Thoracic aorta (tissue), 2 donors: ENCODE results near the gene KARS1. TPM values are rescaled to one million over a fixed set of nuclear protein-coding genes. Genes with fewer than 3 reads are reported as not detected.

Experiments used
- ATAC-seq: fragments of 150-250 bp; one replicate; pipeline ENCODE4 v1.8.0; 2017; ENCODE audit warnings: low read depth; ENCODE audit not compliant: insufficient number of reproducible peaks, low FRiP score
- DNase-seq: peaks from one replicate; pipeline ENCODE4 v3.0.0-alpha.2; 2020; ENCODE audit warnings: low spot score
- H3K27ac ChIP-seq, 2 donors: fragments of 200-600 bp; sonication (generic); 1 replicate in 1 of 2; 2 replicates in 1 of 2; pipeline ENCODE4 v1.5.1; 2016; ENCODE audit warnings: mild to moderate bottlenecking in 2 of 2, moderate library complexity in 2 of 2
- H3K27me3 ChIP-seq: fragments of 200-600 bp; sonication (generic); replicated peaks from 2 replicates; pipeline ENCODE4 v1.6.0; 2016; ENCODE audit warnings: mild to moderate bottlenecking; ENCODE audit not compliant: insufficient read depth
- H3K36me3 ChIP-seq: fragments of 200-600 bp; sonication (generic); one replicate; pipeline ENCODE4 v1.5.1; 2016
- H3K4me1 ChIP-seq, 2 donors: fragments of 200-600 bp; sonication (generic); 1 replicate in 1 of 2; 2 replicates in 1 of 2; pipeline versions ENCODE4 v1.5.1 to v1.6.0; 2016; ENCODE audit warnings: low read depth in 2 of 2, mild to moderate bottlenecking in 1 of 2; ENCODE audit not compliant: control insufficient read depth in 1 of 2
- H3K4me3 ChIP-seq: fragments of 200-600 bp; sonication (generic); 2 replicates; pipeline ENCODE4 v1.5.1; 2016; ENCODE audit warnings: mild to moderate bottlenecking
- H3K9me3 ChIP-seq: fragments of 200-600 bp; sonication (generic); 2 replicates; pipeline ENCODE4 v1.5.1; 2016
- CTCF ChIP-seq: fragments of 200-600 bp; sonication (generic); IDR thresholded peaks from one replicate; pipeline ENCODE4 v1.5.1; 2019; ENCODE audit warnings: antibody characterized with exemption
- total RNA-seq, 2 donors: library from RNA; depleted of rRNA; stranded (reverse); fragments of >200 nt; gene quantifications; one replicate each; pipeline versions ENCODE4 v1.1.0 to v1.2.3, GENCODE V29; 2016

KARS1 gene
- total RNA-seq, 2 donors from 2014 or later: 71.5 to 76.1 TPM

GRCh38 chr16:75635036-75635435, 12.4 kb downstream of the KARS1 start:
- Histone ChIP-seq H3K36me3 (peaks cover 86% of the 10 kb centered on the region), H3K9me3 (no peaks in the 10 kb centered on the region), H3K27me3 (no peaks in the 10 kb centered on the region), H3K4me3 (no peak overlapping the region), H3K27ac (no peak overlapping the region), H3K4me1 (no peaks in the 10 kb centered on the region)
- DNase-seq (no peak), ATAC-seq (no peak)
- no peak for TF ChIP-seq CTCF

GRCh38 chr16:75632857-75633256, 14.6 kb downstream of the KARS1 start:
- H3K36me3 ChIP-seq: peaks cover 93% of the 10 kb centered on the region
- DNase-seq: no peak
- TF ChIP-seq CTCF: no peak

GRCh38 chr16:75630052-75630451, 17.4 kb downstream of the KARS1 start:
- no peaks in the 10 kb centered on the region for H3K4me1 ChIP-seq
- no peak for ATAC-seq
- no peak for DNase-seq
- H3K4me3 ChIP-seq: no peak overlapping the region
- H3K9me3 ChIP-seq: no peaks in the 10 kb centered on the region
- H3K27me3 ChIP-seq: no peaks in the 10 kb centered on the region
- peaks cover 80% of the 10 kb centered on the region for H3K36me3 ChIP-seq
- no peak overlapping the region for H3K27ac ChIP-seq
- TF ChIP-seq CTCF: no peak

More at GRCh38 chr16:75632857-75633256, 14.6 kb downstream of the KARS1 start:
- Histone ChIP-seq H3K4me3 (no peak overlapping the region), H3K27ac (no peak overlapping the region), H3K4me1 (no peaks in the 10 kb centered on the region), H3K27me3 (no peaks in the 10 kb centered on the region), H3K9me3 (no peaks in the 10 kb centered on the region)
- no peak for ATAC-seq

- DNase-seq: no peak
- Histone ChIP-seq H3K27ac (no peak overlapping the region), H3K27me3 (no peaks in the 10 kb centered on the region), H3K4me1 (no peaks in the 10 kb centered on the region), H3K4me3 (no peak overlapping the region), H3K36me3 (peaks cover 70% of the 10 kb centered on the region), H3K9me3 (no peaks in the 10 kb centered on the region)
- no peak for TF ChIP-seq CTCF
- ATAC-seq: no peak
Observed at GRCh38 chr16:75629132-75629531, 18.3 kb downstream of the KARS1 start.

- no peak for ATAC-seq
- H3K9me3 ChIP-seq: no peaks in the 10 kb centered on the region
- TF ChIP-seq CTCF: no peak
- no peak for DNase-seq
- H3K27me3 ChIP-seq: no peaks in the 10 kb centered on the region
- H3K4me1 ChIP-seq: no peaks in the 10 kb centered on the region
- peaks cover 63% of the 10 kb centered on the region for H3K36me3 ChIP-seq
- H3K27ac ChIP-seq: no peak overlapping the region
- H3K4me3 ChIP-seq: no peak overlapping the region
Observed at GRCh38 chr16:75628351-75628750, 19.1 kb downstream of the KARS1 start.
